ENCODE results near the gene CELF4.

CELF4 gene

GRCh38 chr18:37390687-37391086 is 174.9 kb downstream of the CELF4 start:
- Histone ChIP-seq H3K4me3 (ENCODE audit: insufficient read depth, low read depth, low read length) (no peak overlapping the region), H3K27ac (ENCODE audit: insufficient read depth, low read depth, low read length, poor library complexity, severe bottlenecking) (no peak overlapping the region), H3K36me3 (ENCODE audit: control insufficient read depth, insufficient read depth, low read length) (no peaks in the 10 kb centered on the region), H3K9me3 (ENCODE audit: control insufficient read depth, low read length) (peaks cover 4% of the 10 kb centered on the region), H3K27me3 (ENCODE audit: control insufficient read depth, insufficient read depth, low read length, poor library complexity, severe bottlenecking) (peaks cover 47% of the 10 kb centered on the region), H3K4me1 (ENCODE audit: control insufficient read depth, insufficient read depth, low read length) (no peaks in the 10 kb centered on the region)
- 87 to 89% methylated on average over 11 of the region's 11 CpGs for WGBS, 2 experiments

- H3K4me1 ChIP-seq (ENCODE audit: control insufficient read depth, insufficient read depth, low read length) = no peaks in the 10 kb centered on the region
- no peak overlapping the region for H3K27ac ChIP-seq (ENCODE audit: insufficient read depth, low read depth, low read length, poor library complexity, severe bottlenecking)
- peaks cover 4% of the 10 kb centered on the region for H3K9me3 ChIP-seq (ENCODE audit: control insufficient read depth, low read length)
- WGBS, 2 experiments = 94% methylated on average over 19 of the region's 19 CpGs
- H3K4me3 ChIP-seq (ENCODE audit: insufficient read depth, low read depth, low read length) = no peak overlapping the region
- peaks cover 39% of the 10 kb centered on the region for H3K27me3 ChIP-seq (ENCODE audit: control insufficient read depth, insufficient read depth, low read length, poor library complexity, severe bottlenecking)
- no peaks in the 10 kb centered on the region for H3K36me3 ChIP-seq (ENCODE audit: control insufficient read depth, insufficient read depth, low read length)
Observed at GRCh38 chr18:37389684-37390368, 175.8 kb downstream of the CELF4 start.

GRCh38 chr18:37389041-37389440 is 176.6 kb downstream of the CELF4 start:
- H3K36me3 ChIP-seq (ENCODE audit: control insufficient read depth, insufficient read depth, low read length) = no peaks in the 10 kb centered on the region
- peaks cover 35% of the 10 kb centered on the region for H3K27me3 ChIP-seq (ENCODE audit: control insufficient read depth, insufficient read depth, low read length, poor library complexity, severe bottlenecking)
- no peak overlapping the region for H3K27ac ChIP-seq (ENCODE audit: insufficient read depth, low read depth, low read length, poor library complexity, severe bottlenecking)
- WGBS, 2 experiments = 58 to 72% methylated on average over 3 to 5 of the region's 5 CpGs
- peaks cover 4% of the 10 kb centered on the region for H3K9me3 ChIP-seq (ENCODE audit: control insufficient read depth, low read length)
- no peak overlapping the region for H3K4me3 ChIP-seq (ENCODE audit: insufficient read depth, low read depth, low read length)
- peaks cover 5% of the 10 kb centered on the region for H3K4me1 ChIP-seq (ENCODE audit: control insufficient read depth, insufficient read depth, low read length)

GRCh38 chr18:37388413-37388812 is 177.2 kb downstream of the CELF4 start:
- H3K4me1 ChIP-seq (ENCODE audit: control insufficient read depth, insufficient read depth, low read length) = peaks cover 7% of the 10 kb centered on the region
- peaks cover 29% of the 10 kb centered on the region for H3K27me3 ChIP-seq (ENCODE audit: control insufficient read depth, insufficient read depth, low read length, poor library complexity, severe bottlenecking)
- no peaks in the 10 kb centered on the region for H3K36me3 ChIP-seq (ENCODE audit: control insufficient read depth, insufficient read depth, low read length)
- no peak overlapping the region for H3K4me3 ChIP-seq (ENCODE audit: insufficient read depth, low read depth, low read length)
- WGBS, 2 experiments = 72 to 75% methylated on average over 5 of the region's 5 CpGs
- H3K27ac ChIP-seq (ENCODE audit: insufficient read depth, low read depth, low read length, poor library complexity, severe bottlenecking) = no peak overlapping the region
- peaks cover 4% of the 10 kb centered on the region for H3K9me3 ChIP-seq (ENCODE audit: control insufficient read depth, low read length)

GRCh38 chr18:37385846-37386778 is 179.5 kb downstream of the CELF4 start:
- Histone ChIP-seq H3K9me3 (ENCODE audit: control insufficient read depth, low read length) (peaks cover 4% of the 10 kb centered on the region), H3K4me1 (ENCODE audit: control insufficient read depth, insufficient read depth, low read length) (peaks cover 7% of the 10 kb centered on the region), H3K27me3 (ENCODE audit: control insufficient read depth, insufficient read depth, low read length, poor library complexity, severe bottlenecking) (peaks cover 6% of the 10 kb centered on the region), H3K4me3 (ENCODE audit: insufficient read depth, low read depth, low read length) (no peak overlapping the region), H3K27ac (ENCODE audit: insufficient read depth, low read depth, low read length, poor library complexity, severe bottlenecking) (no peak overlapping the region), H3K36me3 (ENCODE audit: control insufficient read depth, insufficient read depth, low read length) (no peaks in the 10 kb centered on the region)
- 83 to 85% methylated on average over 9 of the region's 9 CpGs for WGBS, 2 experiments

- peaks cover 7% of the 10 kb centered on the region for H3K4me1 ChIP-seq (ENCODE audit: control insufficient read depth, insufficient read depth, low read length)
- peaks cover 3% of the 10 kb centered on the region for H3K27me3 ChIP-seq (ENCODE audit: control insufficient read depth, insufficient read depth, low read length, poor library complexity, severe bottlenecking)
- no peak overlapping the region for H3K27ac ChIP-seq (ENCODE audit: insufficient read depth, low read depth, low read length, poor library complexity, severe bottlenecking)
- H3K9me3 ChIP-seq (ENCODE audit: control insufficient read depth, low read length) = no peaks in the 10 kb centered on the region
- H3K36me3 ChIP-seq (ENCODE audit: control insufficient read depth, insufficient read depth, low read length) = no peaks in the 10 kb centered on the region
- WGBS, 2 experiments = 50% methylated on average over 13 to 17 of the region's 17 CpGs
- no peak overlapping the region for H3K4me3 ChIP-seq (ENCODE audit: insufficient read depth, low read depth, low read length)
Observed at GRCh38 chr18:37383846-37384595, 181.6 kb downstream of the CELF4 start.

- WGBS, 2 experiments = 79 to 81% methylated on average over 8 of the region's 8 CpGs
- Histone ChIP-seq H3K27ac (ENCODE audit: insufficient read depth, low read depth, low read length, poor library complexity, severe bottlenecking) (no peak overlapping the region), H3K4me1 (ENCODE audit: control insufficient read depth, insufficient read depth, low read length) (peaks cover 7% of the 10 kb centered on the region), H3K4me3 (ENCODE audit: insufficient read depth, low read depth, low read length) (no peak overlapping the region), H3K9me3 (ENCODE audit: control insufficient read depth, low read length) (no peaks in the 10 kb centered on the region), H3K27me3 (ENCODE audit: control insufficient read depth, insufficient read depth, low read length, poor library complexity, severe bottlenecking) (peaks cover 3% of the 10 kb centered on the region), H3K36me3 (ENCODE audit: control insufficient read depth, insufficient read depth, low read length) (no peaks in the 10 kb centered on the region)
Observed at GRCh38 chr18:37383036-37383785, 182.4 kb downstream of the CELF4 start.

- peaks cover 10% of the 10 kb centered on the region for H3K4me1 ChIP-seq (ENCODE audit: control insufficient read depth, insufficient read depth, low read length)
- WGBS, 2 experiments = 61 to 66% methylated on average over 2 of the region's 2 CpGs
- H3K27me3 ChIP-seq (ENCODE audit: control insufficient read depth, insufficient read depth, low read length, poor library complexity, severe bottlenecking) = peaks cover 3% of the 10 kb centered on the region
- no peaks in the 10 kb centered on the region for H3K9me3 ChIP-seq (ENCODE audit: control insufficient read depth, low read length)
- H3K36me3 ChIP-seq (ENCODE audit: control insufficient read depth, insufficient read depth, low read length) = no peaks in the 10 kb centered on the region
- H3K27ac ChIP-seq (ENCODE audit: insufficient read depth, low read depth, low read length, poor library complexity, severe bottlenecking) = no peak overlapping the region
- no peak overlapping the region for H3K4me3 ChIP-seq (ENCODE audit: insufficient read depth, low read depth, low read length)
Observed at GRCh38 chr18:37381554-37381953, 184.0 kb downstream of the CELF4 start.

- peaks cover 10% of the 10 kb centered on the region for H3K4me1 ChIP-seq (ENCODE audit: control insufficient read depth, insufficient read depth, low read length)
- peaks cover 3% of the 10 kb centered on the region for H3K27me3 ChIP-seq (ENCODE audit: control insufficient read depth, insufficient read depth, low read length, poor library complexity, severe bottlenecking)
- H3K36me3 ChIP-seq (ENCODE audit: control insufficient read depth, insufficient read depth, low read length) = no peaks in the 10 kb centered on the region
Observed at GRCh38 chr18:37380546-37381110, 185.0 kb downstream of the CELF4 start.

More at GRCh38 chr18:37380546-37381110, 185.0 kb downstream of the CELF4 start:
- Histone ChIP-seq H3K27ac (ENCODE audit: insufficient read depth, low read depth, low read length, poor library complexity, severe bottlenecking) (no peak overlapping the region), H3K9me3 (ENCODE audit: control insufficient read depth, low read length) (no peaks in the 10 kb centered on the region), H3K4me3 (ENCODE audit: insufficient read depth, low read depth, low read length) (no peak overlapping the region)

All from ectodermal cell (in vitro differentiated cells).